GM12873 (cell line): Measurements from ENCODE around the gene KIR3DL2.

Experiments used
- CTCF ChIP-seq: IDR thresholded peaks from 2 replicates; pipeline ENCODE4 v1.5.1; 2012; ENCODE audit warnings: low read depth, mild to moderate bottlenecking, moderate library complexity, low read length, control low read depth; ENCODE audit not compliant: insufficient read depth; ENCODE audit errors: missing control alignments

KIR3DL2 gene

GRCh38 chr19:54896036-54896435, 45.8 kb downstream of the KIR3DL2 start:
- no peak for TF ChIP-seq CTCF

GRCh38 chr19:54902061-54902460, 51.8 kb downstream of the KIR3DL2 start:
- TF ChIP-seq CTCF, result no peak

- no peak for TF ChIP-seq CTCF
Observed at GRCh38 chr19:54903303-54903702, 53.1 kb downstream of the KIR3DL2 start.

- no peak for TF ChIP-seq CTCF
Observed at GRCh38 chr19:54905421-54905802, 55.2 kb downstream of the KIR3DL2 start.

- no peak for TF ChIP-seq CTCF
Observed at GRCh38 chr19:54905803-54906511, 55.7 kb downstream of the KIR3DL2 start, which contains the start of gene NCR1. NCR1 (plus strand) TSS chr19:54906148; CDS start chr19:54906188, 40 bp downstream.

GRCh38 chr19:54906819-54907218, 56.6 kb downstream of the KIR3DL2 start:
- TF ChIP-seq CTCF, result no peak
